ENCODE data around the gene DNAAF5.

The DNAAF5 gene

GRCh38 chr7:774161-775109, 47.9 kb downstream of the DNAAF5 start:
- Histone ChIP-seq H3K27ac (ENCODE audit: low read length) (no peak overlapping the region), H3K9ac (ENCODE audit: low read depth, low read length) (no peak overlapping the region), H3K27me3 (ENCODE audit: insufficient read depth, low read length) (no peaks in the 10 kb centered on the region), H3K9me3 (ENCODE audit: insufficient read depth, low read depth, low read length) (no peaks in the 10 kb centered on the region), H3K4me3 (ENCODE audit: low read length) (no peak overlapping the region), H3K4me1 (ENCODE audit: insufficient read depth, low read length) (no peaks in the 10 kb centered on the region), H3K36me3 (ENCODE audit: insufficient read depth, low read depth, low read length) (peaks cover 69% of the 10 kb centered on the region)

DNA sequence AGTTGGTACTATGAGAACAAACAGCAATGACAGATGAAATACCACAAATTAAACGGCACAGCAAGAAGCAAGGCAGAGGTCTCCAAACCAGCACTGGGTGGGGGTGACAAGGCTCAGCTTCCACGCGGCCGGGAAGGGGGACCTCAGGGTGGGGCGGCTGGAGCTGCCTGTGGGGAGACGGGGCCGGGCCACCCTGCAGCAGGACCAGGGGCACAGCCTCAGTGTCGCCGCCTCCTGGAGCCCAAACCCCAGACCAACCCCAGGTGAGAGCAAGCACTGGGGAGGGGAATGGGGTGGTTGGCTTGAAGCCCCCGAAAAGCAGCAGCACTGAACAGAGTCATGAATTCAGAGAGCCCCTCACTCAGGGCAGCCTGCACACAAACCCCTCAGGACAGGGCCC, 49.9 kb downstream of the DNAAF5 start:
- no peaks in the 10 kb centered on the region for H3K9me3 ChIP-seq (ENCODE audit: insufficient read depth, low read depth, low read length)
- no peaks in the 10 kb centered on the region for H3K4me1 ChIP-seq (ENCODE audit: insufficient read depth, low read length)
- H3K27ac ChIP-seq (ENCODE audit: low read length): no peak overlapping the region
- no peak overlapping the region for H3K9ac ChIP-seq (ENCODE audit: low read depth, low read length)
- no peaks in the 10 kb centered on the region for H3K27me3 ChIP-seq (ENCODE audit: insufficient read depth, low read length)
- peaks cover 76% of the 10 kb centered on the region for H3K36me3 ChIP-seq (ENCODE audit: insufficient read depth, low read depth, low read length)
- no peak overlapping the region for H3K4me3 ChIP-seq (ENCODE audit: low read length)

DNA sequence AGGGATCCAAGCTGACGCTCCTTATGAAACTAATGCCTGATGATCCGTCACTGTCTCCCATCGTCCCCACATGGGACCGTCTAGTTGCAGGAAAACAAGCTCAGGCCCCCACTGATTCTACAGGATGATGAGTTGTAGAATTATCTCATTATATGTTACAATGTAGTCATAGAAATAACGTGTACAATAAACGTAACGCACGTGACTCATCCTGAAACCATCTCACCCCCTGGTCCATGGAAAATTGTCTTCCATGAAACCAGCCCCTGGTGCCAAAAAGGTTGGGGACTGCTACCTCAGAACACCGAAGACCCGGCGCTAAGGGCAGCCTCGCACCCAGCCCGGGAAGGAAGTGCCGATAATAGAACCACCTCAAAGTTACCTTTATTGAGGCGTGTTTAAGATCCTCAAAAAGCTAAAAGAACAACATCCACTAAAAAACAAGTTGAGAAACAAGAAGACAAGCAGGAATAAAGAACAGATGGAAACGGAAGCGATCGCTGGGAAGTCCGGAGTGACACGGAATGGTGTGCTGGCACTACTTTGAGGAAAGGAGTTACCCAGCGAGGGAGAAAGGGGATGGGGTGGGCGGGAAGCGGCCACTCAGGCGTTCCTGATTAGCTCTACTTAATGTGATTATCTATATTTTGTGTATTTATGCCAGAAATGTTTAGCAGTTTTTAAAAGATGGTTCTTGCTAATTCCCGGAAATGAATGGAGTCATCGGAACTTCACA, 50.7 kb downstream of the DNAAF5 start:
- no peak overlapping the region for H3K4me3 ChIP-seq (ENCODE audit: low read length)
- H3K27me3 ChIP-seq (ENCODE audit: insufficient read depth, low read length): no peaks in the 10 kb centered on the region
- no peak overlapping the region for H3K27ac ChIP-seq (ENCODE audit: low read length)
- H3K4me1 ChIP-seq (ENCODE audit: insufficient read depth, low read length): no peaks in the 10 kb centered on the region
- H3K9ac ChIP-seq (ENCODE audit: low read depth, low read length): no peak overlapping the region
- H3K36me3 ChIP-seq (ENCODE audit: insufficient read depth, low read depth, low read length): peaks cover 80% of the 10 kb centered on the region
- H3K9me3 ChIP-seq (ENCODE audit: insufficient read depth, low read depth, low read length): no peaks in the 10 kb centered on the region

GRCh38 chr7:777728-778078, 51.2 kb downstream of the DNAAF5 start:
- no peak overlapping the region for H3K9ac ChIP-seq (ENCODE audit: low read depth, low read length)
- no peak overlapping the region for H3K4me3 ChIP-seq (ENCODE audit: low read length)
- H3K27me3 ChIP-seq (ENCODE audit: insufficient read depth, low read length): no peaks in the 10 kb centered on the region
- H3K9me3 ChIP-seq (ENCODE audit: insufficient read depth, low read depth, low read length): no peaks in the 10 kb centered on the region
- no peak overlapping the region for H3K27ac ChIP-seq (ENCODE audit: low read length)
- peaks cover 84% of the 10 kb centered on the region for H3K36me3 ChIP-seq (ENCODE audit: insufficient read depth, low read depth, low read length)
- H3K4me1 ChIP-seq (ENCODE audit: insufficient read depth, low read length): no peaks in the 10 kb centered on the region

DNA sequence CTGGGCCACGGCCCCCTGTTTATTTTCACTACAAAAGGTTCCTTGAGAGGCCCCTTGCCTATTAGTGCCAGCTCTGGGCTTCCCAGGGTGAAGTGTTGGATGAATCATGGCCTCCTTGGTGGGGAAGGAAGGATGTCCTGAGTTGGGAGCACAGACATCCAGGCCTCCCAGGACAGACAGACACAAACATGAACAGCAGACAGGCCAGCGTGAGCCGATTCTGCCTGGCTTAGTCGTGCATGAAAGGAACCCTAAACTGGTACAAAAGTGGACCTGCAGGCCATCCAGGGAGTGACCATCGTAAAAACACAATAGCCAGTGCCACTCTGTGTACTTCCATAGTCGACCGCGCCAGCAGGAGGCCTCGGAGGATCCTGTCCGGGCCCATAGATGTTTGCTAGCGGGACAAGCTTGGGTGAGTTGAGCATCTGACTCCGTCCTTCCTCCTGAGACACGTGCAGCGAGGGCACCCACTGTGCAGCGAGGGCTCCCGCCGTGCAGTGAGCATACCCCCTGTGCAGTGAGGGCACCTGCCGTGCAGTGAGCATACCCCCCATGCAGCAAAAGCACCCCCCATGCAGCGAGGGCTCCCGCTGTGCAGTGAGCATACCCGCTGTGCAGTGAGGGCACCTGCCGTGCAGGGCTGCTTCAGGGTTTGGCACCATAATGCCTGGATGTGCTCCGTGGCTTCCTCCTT, 51.9 kb downstream of the DNAAF5 start:
- Histone ChIP-seq H3K27ac (ENCODE audit: low read length) (no peak overlapping the region), H3K36me3 (ENCODE audit: insufficient read depth, low read depth, low read length) (peaks cover 84% of the 10 kb centered on the region), H3K9ac (ENCODE audit: low read depth, low read length) (no peak overlapping the region), H3K4me3 (ENCODE audit: low read length) (no peak overlapping the region), H3K9me3 (ENCODE audit: insufficient read depth, low read depth, low read length) (no peaks in the 10 kb centered on the region), H3K27me3 (ENCODE audit: insufficient read depth, low read length) (no peaks in the 10 kb centered on the region), H3K4me1 (ENCODE audit: insufficient read depth, low read length) (no peaks in the 10 kb centered on the region)

DNA sequence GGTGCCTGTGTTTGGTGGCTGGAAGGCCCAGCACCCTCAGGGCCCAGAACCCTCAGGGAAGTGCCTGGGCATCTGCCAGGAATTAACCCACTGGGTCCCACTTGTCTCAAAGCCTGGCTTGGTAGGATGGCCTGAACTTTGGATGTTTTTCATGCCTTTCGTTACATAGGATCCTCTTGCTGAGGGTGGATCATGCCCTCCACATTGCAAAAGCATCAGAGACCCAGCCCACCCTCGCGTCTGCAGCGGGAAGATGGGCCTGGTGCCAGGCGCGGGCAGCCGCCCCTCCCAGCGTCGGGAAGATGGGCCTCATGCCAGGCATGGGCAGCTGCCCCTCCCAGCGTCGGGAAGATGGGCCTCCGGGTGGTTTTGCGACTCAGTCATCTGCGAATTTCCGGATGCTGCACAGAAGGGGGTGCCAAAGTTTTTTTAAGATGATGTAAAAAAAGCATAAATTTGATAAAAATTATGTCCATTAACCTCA, 52.5 kb downstream of the DNAAF5 start:
- peaks cover 88% of the 10 kb centered on the region for H3K36me3 ChIP-seq (ENCODE audit: insufficient read depth, low read depth, low read length)
- no peak overlapping the region for H3K9ac ChIP-seq (ENCODE audit: low read depth, low read length)
- no peaks in the 10 kb centered on the region for H3K27me3 ChIP-seq (ENCODE audit: insufficient read depth, low read length)
- H3K4me1 ChIP-seq (ENCODE audit: insufficient read depth, low read length): no peaks in the 10 kb centered on the region
- no peaks in the 10 kb centered on the region for H3K9me3 ChIP-seq (ENCODE audit: insufficient read depth, low read depth, low read length)
- H3K27ac ChIP-seq (ENCODE audit: low read length): no peak overlapping the region
- no peak overlapping the region for H3K4me3 ChIP-seq (ENCODE audit: low read length)

DNA sequence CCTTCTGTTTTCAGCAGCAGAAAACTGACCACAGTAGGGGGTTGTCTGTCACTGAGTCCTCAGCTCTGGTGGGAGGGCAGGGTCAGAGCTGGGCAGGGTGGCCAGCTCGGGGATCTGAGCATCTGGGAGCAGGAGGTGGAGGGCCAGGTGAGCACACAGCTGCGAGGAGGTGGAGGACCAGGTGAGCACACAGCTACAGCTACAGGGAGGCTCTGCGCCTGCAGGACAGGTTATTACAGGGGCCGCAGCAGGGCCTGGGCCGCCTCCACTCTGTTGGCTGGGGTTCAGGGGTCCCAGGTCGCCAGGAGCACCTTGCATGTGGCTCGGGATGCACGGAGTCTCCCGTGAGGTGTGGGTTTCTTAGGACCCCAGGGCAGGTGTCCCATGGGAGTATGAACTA, 53.0 kb downstream of the DNAAF5 start:
- Histone ChIP-seq H3K36me3 (ENCODE audit: insufficient read depth, low read depth, low read length) (peaks cover 92% of the 10 kb centered on the region), H3K4me3 (ENCODE audit: low read length) (no peak overlapping the region)

DNA sequence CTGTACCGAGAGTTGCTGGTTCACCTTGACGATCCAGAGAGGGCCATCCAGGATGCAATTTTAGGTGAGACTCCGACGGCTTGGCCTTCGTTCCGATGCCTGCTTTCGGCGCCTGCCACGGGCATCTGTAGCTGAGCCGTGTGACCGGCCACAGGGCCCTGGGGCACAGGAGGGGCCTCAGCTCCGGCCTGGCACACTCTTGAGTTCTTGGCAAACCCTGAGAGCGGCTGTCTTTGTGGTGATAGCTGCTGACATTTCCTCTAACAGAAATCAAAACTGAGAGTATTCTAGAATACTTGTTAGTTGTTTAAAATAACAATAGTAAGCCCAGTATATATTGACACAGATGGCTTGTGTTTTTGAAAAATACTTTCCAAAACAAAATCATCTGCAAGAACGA, 53.6 kb downstream of the DNAAF5 start:
- Histone ChIP-seq H3K4me1 (ENCODE audit: insufficient read depth, low read length) (no peaks in the 10 kb centered on the region), H3K9ac (ENCODE audit: low read depth, low read length) (no peak overlapping the region), H3K36me3 (ENCODE audit: insufficient read depth, low read depth, low read length) (peaks cover 93% of the 10 kb centered on the region)

More for the DNA sequence above, 53.0 kb downstream of the DNAAF5 start:
- Histone ChIP-seq H3K27me3 (ENCODE audit: insufficient read depth, low read length) (no peaks in the 10 kb centered on the region), H3K9ac (ENCODE audit: low read depth, low read length) (no peak overlapping the region), H3K4me1 (ENCODE audit: insufficient read depth, low read length) (no peaks in the 10 kb centered on the region), H3K9me3 (ENCODE audit: insufficient read depth, low read depth, low read length) (no peaks in the 10 kb centered on the region), H3K27ac (ENCODE audit: low read length) (no peak overlapping the region)

GRCh38 chr7:780516-780915, 54.0 kb downstream of the DNAAF5 start:
- no peaks in the 10 kb centered on the region for H3K27me3 ChIP-seq (ENCODE audit: insufficient read depth, low read length)
- H3K27ac ChIP-seq (ENCODE audit: low read length): no peak overlapping the region
- H3K36me3 ChIP-seq (ENCODE audit: insufficient read depth, low read depth, low read length): peaks cover 93% of the 10 kb centered on the region
- no peak overlapping the region for H3K9ac ChIP-seq (ENCODE audit: low read depth, low read length)
- H3K4me1 ChIP-seq (ENCODE audit: insufficient read depth, low read length): no peaks in the 10 kb centered on the region
- no peaks in the 10 kb centered on the region for H3K9me3 ChIP-seq (ENCODE audit: insufficient read depth, low read depth, low read length)
- no peak overlapping the region for H3K4me3 ChIP-seq (ENCODE audit: low read length)

More for the DNA sequence above, 53.6 kb downstream of the DNAAF5 start:
- Histone ChIP-seq H3K27ac (ENCODE audit: low read length) (no peak overlapping the region), H3K9me3 (ENCODE audit: insufficient read depth, low read depth, low read length) (no peaks in the 10 kb centered on the region), H3K27me3 (ENCODE audit: insufficient read depth, low read length) (no peaks in the 10 kb centered on the region), H3K4me3 (ENCODE audit: low read length) (no peak overlapping the region)

- peaks cover 92% of the 10 kb centered on the region for H3K36me3 ChIP-seq (ENCODE audit: insufficient read depth, low read depth, low read length)
- H3K27ac ChIP-seq (ENCODE audit: low read length): no peak overlapping the region
- H3K9me3 ChIP-seq (ENCODE audit: insufficient read depth, low read depth, low read length): no peaks in the 10 kb centered on the region
- no peak overlapping the region for H3K4me3 ChIP-seq (ENCODE audit: low read length)
- no peak overlapping the region for H3K9ac ChIP-seq (ENCODE audit: low read depth, low read length)
- no peaks in the 10 kb centered on the region for H3K27me3 ChIP-seq (ENCODE audit: insufficient read depth, low read length)
- no peaks in the 10 kb centered on the region for H3K4me1 ChIP-seq (ENCODE audit: insufficient read depth, low read length)
Measured at GRCh38 chr7:781186-781849, 54.8 kb downstream of the DNAAF5 start.

- no peaks in the 10 kb centered on the region for H3K4me1 ChIP-seq (ENCODE audit: insufficient read depth, low read length)
- no peak overlapping the region for H3K9ac ChIP-seq (ENCODE audit: low read depth, low read length)
- H3K27ac ChIP-seq (ENCODE audit: low read length): no peak overlapping the region
- no peaks in the 10 kb centered on the region for H3K27me3 ChIP-seq (ENCODE audit: insufficient read depth, low read length)
- H3K4me3 ChIP-seq (ENCODE audit: low read length): no peak overlapping the region
- H3K9me3 ChIP-seq (ENCODE audit: insufficient read depth, low read depth, low read length): no peaks in the 10 kb centered on the region
- H3K36me3 ChIP-seq (ENCODE audit: insufficient read depth, low read depth, low read length): peaks cover 86% of the 10 kb centered on the region
Measured at GRCh38 chr7:781936-782529, 55.5 kb downstream of the DNAAF5 start.
